Keratinocyte (primary cell): ENCODE measurements around the gene ATP9B. TPM values are rescaled to one million over a fixed set of nuclear protein-coding genes. Genes with fewer than 3 reads are reported as not detected.
A peak's percentile ranks its signal among the peaks of the same experiment; 100 is the strongest.

Source experiments
- DNase-seq: peaks from one replicate; pipeline ENCODE4 v3.0.0-alpha.2; 2011; ENCODE audit warnings: low read depth, missing footprints, low spot score
- FAIRE-seq: peaks from 2 replicates; lab custom pipeline; 2011; peaks lifted over from hg19 to GRCh38; lab: Jason Lieb, UNC
- H2AFZ ChIP-seq: 2 replicates; pipeline ENCODE4 v1.6.0; 2012; ENCODE audit warnings: low read length, control low read depth, inconsistent platforms; ENCODE audit not compliant: control insufficient read depth
- H3K27ac ChIP-seq: 2 replicates; pipeline ENCODE4 v1.5.1; 2011; ENCODE audit warnings: low read length; ENCODE audit not compliant: control insufficient read depth, insufficient read depth
- H3K27me3 ChIP-seq: 3 replicates; pipeline ENCODE4 v1.6.0; 2011; ENCODE audit warnings: low read length; ENCODE audit not compliant: control insufficient read depth, insufficient read depth; ENCODE audit errors: extremely low read depth
- H3K36me3 ChIP-seq, 2 experiments: 2 replicates in 1 of 2; 3 replicates in 1 of 2; pipeline ENCODE4 v1.5.1; 2011; ENCODE audit warnings: low read length in 2 of 2, mild to moderate bottlenecking in 1 of 2; ENCODE audit not compliant: control insufficient read depth in 2 of 2, insufficient read depth in 2 of 2; ENCODE audit errors: extremely low read depth in 1 of 2
- H3K4me1 ChIP-seq: 3 replicates; pipeline ENCODE4 v1.5.1; 2011; ENCODE audit warnings: low read length; ENCODE audit not compliant: control insufficient read depth, insufficient read depth; ENCODE audit errors: extremely low read depth
- H3K4me2 ChIP-seq: 3 replicates; pipeline ENCODE4 v1.6.0; 2011; ENCODE audit warnings: low read depth, low read length; ENCODE audit not compliant: control insufficient read depth, insufficient read depth; ENCODE audit errors: extremely low read depth
- H3K4me3 ChIP-seq, 3 experiments: fragments of 200-600 bp in 1 of 3; sonication (generic) in 1 of 3; 2 replicates in 2 of 3; 3 replicates in 1 of 3; pipeline ENCODE4 v1.5.1; 2011 to 2016; ENCODE audit warnings: low read length in 3 of 3, mild to moderate bottlenecking in 3 of 3, control low read depth in 2 of 3, inconsistent platforms in 1 of 3, low read depth in 1 of 3, mixed read lengths in 1 of 3, mixed run types in 1 of 3, moderate library complexity in 1 of 3; ENCODE audit not compliant: control insufficient read depth in 2 of 3, insufficient read depth in 2 of 3; ENCODE audit errors: extremely low read depth in 1 of 3
- H3K79me2 ChIP-seq: 2 replicates; pipeline ENCODE4 v1.6.0; 2012; ENCODE audit warnings: low read length; ENCODE audit not compliant: control insufficient read depth, insufficient read depth
- H3K9ac ChIP-seq: 3 replicates; pipeline ENCODE4 v1.6.0; 2011; ENCODE audit warnings: low read length; ENCODE audit not compliant: control insufficient read depth, insufficient read depth; ENCODE audit errors: extremely low read depth
- H3K9me1 ChIP-seq: 3 replicates; pipeline ENCODE4 v1.6.0; 2011; ENCODE audit warnings: low read length; ENCODE audit not compliant: control insufficient read depth, insufficient read depth; ENCODE audit errors: extremely low read depth
- H3K9me3 ChIP-seq: 2 replicates; pipeline ENCODE4 v1.5.1; 2012; ENCODE audit warnings: low read depth, low read length; ENCODE audit not compliant: control insufficient read depth
- H4K20me1 ChIP-seq: 3 replicates; pipeline ENCODE4 v1.6.0; 2011; ENCODE audit warnings: low read length; ENCODE audit not compliant: control insufficient read depth, insufficient read depth; ENCODE audit errors: extremely low read depth
- EZH2 ChIP-seq: IDR thresholded peaks from one replicate; pipeline ENCODE4 v1.6.1; 2012; ENCODE audit warnings: inconsistent platforms, mild to moderate bottlenecking, low read length, moderate library complexity
- dilution Hi-C: fragments of 300-500 bp; cut with MboI; formaldehyde crosslinking; loops from one replicate; pipeline ENCODE4 v1.7.0; 2020; ENCODE audit warnings: low sequenced_read_pairs; ENCODE audit not compliant: extremely low pct_ligation_motif_present
- polyA plus RNA-seq, 5 experiments: library from polyadenylated mRNA; depleted of rRNA in 3 of 5; stranded (reverse) in 3 of 5; stranded (forward) in 1 of 5; unstranded in 1 of 5; fragments of >200 nt; gene quantifications; 1 replicate in 1 of 5; 2 replicates in 3 of 5; 3 replicates in 1 of 5; pipeline versions ENCODE4 v1.2.1 to v1.2.3, GENCODE V29; 2011 to 2012; ENCODE audit warnings: missing spikeins in 2 of 5, low read depth in 1 of 5, low replicate concordance in 1 of 5
- TF ChIP-seq, protein P1 (sequence below), 3 experiments: IDR thresholded peaks in 1 of 3; conservative IDR thresholded peaks in 1 of 3; optimal IDR thresholded peaks in 1 of 3; 2 replicates in 2 of 3; 3 replicates in 1 of 3; pipeline versions ENCODE3 to v1.5.1; 2011; ENCODE audit warnings: low read length in 3 of 3, mild to moderate bottlenecking in 3 of 3, moderate library complexity in 2 of 3, control low read depth in 1 of 3, inconsistent platforms in 1 of 3; ENCODE audit not compliant: insufficient read depth in 2 of 3; ENCODE audit errors: extremely low read depth in 1 of 3

ATP9B gene
- polyA plus RNA-seq, 1 donor (not counting 4 experiments of a cell fraction or from before 2014, with no cell fraction given): 16.1 TPM

DNA sequence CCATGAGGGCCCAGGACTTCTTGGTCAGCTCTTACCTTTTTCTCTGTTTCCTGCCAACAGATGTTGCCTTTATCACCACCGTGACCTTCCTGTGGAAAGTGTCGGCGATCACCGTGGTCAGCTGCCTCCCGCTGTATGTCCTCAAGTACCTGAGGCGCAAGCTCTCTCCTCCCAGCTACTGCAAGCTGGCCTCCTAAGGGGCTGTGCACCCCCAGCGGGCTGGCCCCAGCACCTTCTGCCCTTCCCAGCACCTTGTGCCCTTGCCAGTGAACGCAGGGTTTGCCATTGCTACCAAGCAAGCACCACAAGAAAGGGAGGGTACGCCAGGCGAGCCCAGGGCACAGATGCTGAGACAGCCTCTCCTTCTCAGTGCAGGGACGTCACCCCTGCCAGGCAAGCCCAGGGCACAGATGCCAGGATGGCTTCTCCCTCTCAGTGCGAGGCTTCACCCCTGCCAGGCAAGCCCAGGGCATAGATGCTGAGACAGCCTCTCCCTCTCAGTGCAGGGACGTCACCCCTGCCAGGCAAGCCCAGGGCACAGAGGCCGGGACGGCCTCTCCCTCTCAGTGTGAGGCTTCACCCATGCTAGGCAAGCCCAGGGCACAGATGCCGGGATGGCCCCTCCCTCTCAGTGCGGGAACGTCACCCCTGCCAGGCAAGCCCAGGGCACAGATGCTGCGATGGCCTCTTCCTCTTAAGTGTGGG is 308.1 kb downstream of the ATP9B start:
- Histone ChIP-seq H3K27ac (no peak overlapping the region), H3K4me2 (no peak overlapping the region), H4K20me1 (peaks cover 5% of the 10 kb centered on the region), H3K4me1 (peaks cover 4% of the 10 kb centered on the region), H3K9me1 (no peaks in the 10 kb centered on the region), H3K4me3 (no peak overlapping the region), H3K9me3 (no peaks in the 10 kb centered on the region), H3K9ac (no peak overlapping the region), H3K79me2 (no peaks in the 10 kb centered on the region), H3K36me3 (peaks cover 0 to 6% of the 10 kb centered on the region in 2 experiments), H3K27me3 (peaks cover 5% of the 10 kb centered on the region), H2AFZ (no peak overlapping the region)
- TF ChIP-seq EZH2: no peak
- TF ChIP-seq, protein P1, sequence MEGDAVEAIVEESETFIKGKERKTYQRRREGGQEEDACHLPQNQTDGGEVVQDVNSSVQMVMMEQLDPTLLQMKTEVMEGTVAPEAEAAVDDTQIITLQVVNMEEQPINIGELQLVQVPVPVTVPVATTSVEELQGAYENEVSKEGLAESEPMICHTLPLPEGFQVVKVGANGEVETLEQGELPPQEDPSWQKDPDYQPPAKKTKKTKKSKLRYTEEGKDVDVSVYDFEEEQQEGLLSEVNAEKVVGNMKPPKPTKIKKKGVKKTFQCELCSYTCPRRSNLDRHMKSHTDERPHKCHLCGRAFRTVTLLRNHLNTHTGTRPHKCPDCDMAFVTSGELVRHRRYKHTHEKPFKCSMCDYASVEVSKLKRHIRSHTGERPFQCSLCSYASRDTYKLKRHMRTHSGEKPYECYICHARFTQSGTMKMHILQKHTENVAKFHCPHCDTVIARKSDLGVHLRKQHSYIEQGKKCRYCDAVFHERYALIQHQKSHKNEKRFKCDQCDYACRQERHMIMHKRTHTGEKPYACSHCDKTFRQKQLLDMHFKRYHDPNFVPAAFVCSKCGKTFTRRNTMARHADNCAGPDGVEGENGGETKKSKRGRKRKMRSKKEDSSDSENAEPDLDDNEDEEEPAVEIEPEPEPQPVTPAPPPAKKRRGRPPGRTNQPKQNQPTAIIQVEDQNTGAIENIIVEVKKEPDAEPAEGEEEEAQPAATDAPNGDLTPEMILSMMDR (optimal IDR thresholded peaks at IDR 0.05 in 1 of 3, IDR thresholded peaks at IDR 0.05 in 1 of 3, conservative IDR thresholded peaks at IDR 0.05 in 1 of 3; ENCODE audit: extremely low read depth in 1 of 3, insufficient read depth in 2 of 3, low read length in 3 of 3): no peak
- no peak for DNase-seq
- no peak for FAIRE-seq
- dilution Hi-C loops: no loop called here

DNA sequence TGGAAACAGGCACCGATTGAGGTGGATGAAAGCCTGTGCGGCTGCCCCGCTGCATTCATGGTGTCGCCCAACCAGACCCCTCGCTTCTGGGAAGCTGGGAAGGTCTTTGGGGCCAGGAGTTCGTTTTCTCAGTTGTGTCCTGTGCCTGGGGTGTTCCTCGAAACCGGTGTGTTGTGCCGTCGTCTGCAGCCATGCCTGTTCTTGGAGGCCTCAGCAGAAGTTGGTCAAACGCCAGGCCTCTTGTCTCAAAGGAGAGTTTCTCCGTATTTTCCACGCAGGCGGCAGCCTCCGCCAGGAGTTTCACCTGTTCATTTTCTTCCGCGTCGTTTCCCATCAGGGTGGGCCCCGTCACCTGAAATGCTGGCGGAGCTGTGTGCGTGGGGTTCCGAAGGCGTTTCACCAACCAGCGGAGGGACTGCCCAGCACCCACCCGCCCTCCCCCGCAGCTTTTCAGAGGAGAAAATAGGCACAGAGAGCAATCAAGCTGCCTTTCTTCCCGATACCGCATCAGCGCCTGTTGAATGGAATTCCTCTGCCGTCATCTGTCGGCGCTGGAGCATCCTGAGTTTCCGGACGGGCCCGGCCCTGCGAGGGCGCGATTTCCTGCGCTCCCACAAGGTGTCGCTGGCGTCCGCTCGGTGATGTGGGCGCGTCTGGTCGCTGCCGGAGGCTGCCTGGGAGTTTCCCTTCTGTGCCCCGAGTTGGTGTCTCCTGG is 309.5 kb downstream of the ATP9B start:
- TF ChIP-seq, protein P1 (optimal IDR thresholded peaks at IDR 0.05 in 1 of 3, IDR thresholded peaks at IDR 0.05 in 1 of 3, conservative IDR thresholded peaks at IDR 0.05 in 1 of 3; ENCODE audit: extremely low read depth in 1 of 3, insufficient read depth in 2 of 3, low read length in 3 of 3): peak; percentile 87 to 99 (median 92)
- no peak for TF ChIP-seq EZH2
- peaks cover 5% of the 10 kb centered on the region for H4K20me1 ChIP-seq
- no peak overlapping the region for H3K4me3 ChIP-seq
- no peak for DNase-seq
- H2AFZ ChIP-seq: no peak overlapping the region
- no peak overlapping the region for H3K9ac ChIP-seq
- no peaks in the 10 kb centered on the region for H3K79me2 ChIP-seq
- H3K4me1 ChIP-seq: peaks cover 4% of the 10 kb centered on the region
- H3K36me3 ChIP-seq: peaks cover 0 to 6% of the 10 kb centered on the region in 2 experiments
- no peaks in the 10 kb centered on the region for H3K9me1 ChIP-seq
- no peaks in the 10 kb centered on the region for H3K9me3 ChIP-seq
- no peak overlapping the region for H3K27ac ChIP-seq
- H3K27me3 ChIP-seq: peaks cover 7% of the 10 kb centered on the region
- peak overlapping the region; percentile 48 for H3K4me2 ChIP-seq
- dilution Hi-C loops: no loop called here
- FAIRE-seq: no peak
